Astrocyte (in vitro differentiated cells and primary cell): ENCODE results near the gene GP2. TPM values are rescaled to one million over a fixed set of nuclear protein-coding genes. Genes with fewer than 3 reads are reported as not detected.

ENCODE experiments used
- DNase-seq: peaks from one replicate; pipeline ENCODE4 v3.0.0-alpha.2; 2010; ENCODE audit warnings: low read depth
- FAIRE-seq: peaks from 2 replicates; lab custom pipeline; 2011; peaks lifted over from hg19 to GRCh38; lab: Jason Lieb, UNC
- H2AFZ ChIP-seq: 2 replicates; pipeline ENCODE4 v1.6.0; 2012; ENCODE audit warnings: low read depth, low read length, inconsistent platforms
- H3K27ac ChIP-seq: 2 replicates; pipeline ENCODE4 v1.5.1; 2011; ENCODE audit warnings: low read depth, low read length, inconsistent platforms
- H3K27me3 ChIP-seq: 2 replicates; pipeline ENCODE4 v1.6.0; 2011; ENCODE audit warnings: low read length, inconsistent platforms; ENCODE audit not compliant: insufficient read depth
- H3K36me3 ChIP-seq: 2 replicates; pipeline ENCODE4 v1.5.1; 2011; ENCODE audit warnings: low read length, inconsistent platforms; ENCODE audit not compliant: insufficient read depth
- H3K4me1 ChIP-seq: 2 replicates; pipeline ENCODE4 v1.5.1; 2011; ENCODE audit warnings: low read length, inconsistent platforms; ENCODE audit not compliant: insufficient read depth
- H3K4me2 ChIP-seq: 2 replicates; pipeline ENCODE4 v1.6.0; 2012; ENCODE audit warnings: low read length, inconsistent platforms
- H3K4me3 ChIP-seq: 2 replicates; pipeline ENCODE4 v1.5.1; 2011; ENCODE audit warnings: low read depth, mild to moderate bottlenecking, low read length, inconsistent platforms; ENCODE audit not compliant: insufficient read depth
- H3K79me2 ChIP-seq: 2 replicates; pipeline ENCODE4 v1.6.0; 2012; ENCODE audit warnings: mild to moderate bottlenecking, low read length, inconsistent platforms; ENCODE audit not compliant: insufficient read depth
- H3K9ac ChIP-seq: 2 replicates; pipeline ENCODE4 v1.6.0; 2012; ENCODE audit warnings: mild to moderate bottlenecking, low read length, inconsistent platforms
- H3K9me3 ChIP-seq: 2 replicates; pipeline ENCODE4 v1.5.1; 2012; ENCODE audit warnings: low read depth, mild to moderate bottlenecking, low read length, inconsistent platforms; ENCODE audit not compliant: insufficient read depth
- H4K20me1 ChIP-seq: 2 replicates; pipeline ENCODE4 v1.6.0; 2012; ENCODE audit warnings: low read length, inconsistent platforms; ENCODE audit not compliant: insufficient read depth
- H3K27ac Mint-ChIP-seq: one replicate; pipeline ENCODE4 v1.8.0; 2021; ENCODE audit warnings: mild to moderate bottlenecking, mixed read lengths; ENCODE audit not compliant: unreplicated experiment
- H3K27me3 Mint-ChIP-seq: one replicate; pipeline ENCODE4 v1.8.0; 2021; ENCODE audit warnings: low read depth, mixed read lengths; ENCODE audit not compliant: unreplicated experiment
- H3K36me3 Mint-ChIP-seq: one replicate; pipeline ENCODE4 v1.8.0; 2021; ENCODE audit warnings: low read depth, mixed read lengths; ENCODE audit not compliant: unreplicated experiment
- H3K4me1 Mint-ChIP-seq: one replicate; pipeline ENCODE4 v1.8.0; 2021; ENCODE audit warnings: low read depth, mixed read lengths; ENCODE audit not compliant: unreplicated experiment
- H3K4me3 Mint-ChIP-seq: one replicate; pipeline ENCODE4 v1.8.0; 2021; ENCODE audit warnings: mild to moderate bottlenecking, moderate library complexity, mixed read lengths; ENCODE audit not compliant: unreplicated experiment
- H3K9me3 Mint-ChIP-seq: one replicate; pipeline ENCODE4 v1.8.0; 2021; ENCODE audit warnings: mild to moderate bottlenecking, mixed read lengths; ENCODE audit not compliant: unreplicated experiment
- CTCF ChIP-seq: IDR thresholded peaks from 2 replicates; pipeline ENCODE4 v1.5.1; 2011; ENCODE audit warnings: low read depth, mild to moderate bottlenecking, inconsistent platforms, low read length, moderate library complexity; ENCODE audit not compliant: insufficient read depth
- EZH2 ChIP-seq: IDR thresholded peaks from 2 replicates; pipeline ENCODE4 v1.6.1; 2012; ENCODE audit warnings: mild to moderate bottlenecking, low read length, inconsistent platforms; ENCODE audit not compliant: insufficient read depth
- total RNA-seq: library from RNA; stranded (reverse); gene quantifications from 2 replicates; pipeline ENCODE4 v1.2.1, GENCODE V29; 2021

The GP2 gene
- total RNA-seq, 1 donor from 2014 or later, result not detected

- no peaks in the 10 kb centered on the region for H3K27me3 ChIP-seq
- no peaks in the 10 kb centered on the region for H4K20me1 ChIP-seq
- H3K4me2 ChIP-seq, result no peak overlapping the region
- no peak for FAIRE-seq
- peaks cover 2% of the 10 kb centered on the region for H3K9me3 ChIP-seq
- no peaks in the 10 kb centered on the region for H3K79me2 ChIP-seq
- no peak overlapping the region for H3K27ac Mint-ChIP-seq
- H3K27ac ChIP-seq, result no peak overlapping the region
- H3K36me3 Mint-ChIP-seq, result no peaks in the 10 kb centered on the region
- no peaks in the 10 kb centered on the region for H3K4me1 ChIP-seq
- no peaks in the 10 kb centered on the region for H3K36me3 ChIP-seq
- TF ChIP-seq EZH2 (no peak), CTCF (no peak)
- DNase-seq, result no peak
- no peak overlapping the region for H2AFZ ChIP-seq
- no peak overlapping the region for H3K9ac ChIP-seq
- H3K27me3 Mint-ChIP-seq, result peaks cover 32% of the 10 kb centered on the region
- no peak overlapping the region for H3K4me3 ChIP-seq
- H3K4me3 Mint-ChIP-seq, result no peak overlapping the region
- H3K4me1 Mint-ChIP-seq, result no peaks in the 10 kb centered on the region
- no peaks in the 10 kb centered on the region for H3K9me3 Mint-ChIP-seq
Observed at GRCh38 chr16:20334396-20334795, 7.1 kb upstream of the GP2 start.

- Mint-ChIP-seq H3K4me3 (no peak overlapping the region), H3K27me3 (peaks cover 38% of the 10 kb centered on the region), H3K27ac (no peak overlapping the region), H3K4me1 (no peaks in the 10 kb centered on the region), H3K36me3 (no peaks in the 10 kb centered on the region), H3K9me3 (no peaks in the 10 kb centered on the region)
- peaks cover 2% of the 10 kb centered on the region for H3K9me3 ChIP-seq
- no peak overlapping the region for H3K4me2 ChIP-seq
- no peak overlapping the region for H3K27ac ChIP-seq
- H3K4me3 ChIP-seq, result no peak overlapping the region
- no peaks in the 10 kb centered on the region for H3K36me3 ChIP-seq
- H2AFZ ChIP-seq, result no peak overlapping the region
- TF ChIP-seq CTCF (no peak), EZH2 (no peak)
- no peaks in the 10 kb centered on the region for H3K27me3 ChIP-seq
- H4K20me1 ChIP-seq, result no peaks in the 10 kb centered on the region
- no peaks in the 10 kb centered on the region for H3K4me1 ChIP-seq
- FAIRE-seq, result no peak
- no peaks in the 10 kb centered on the region for H3K79me2 ChIP-seq
- DNase-seq, result no peak
- no peak overlapping the region for H3K9ac ChIP-seq
Observed at GRCh38 chr16:20333120-20333519, 5.8 kb upstream of the GP2 start.

GRCh38 chr16:20332411-20332810 lies 5.1 kb upstream of the GP2 start:
- Histone ChIP-seq H3K9ac (no peak overlapping the region), H3K27me3 (no peaks in the 10 kb centered on the region), H3K4me1 (no peaks in the 10 kb centered on the region), H3K27ac (no peak overlapping the region), H4K20me1 (no peaks in the 10 kb centered on the region), H3K4me3 (no peak overlapping the region), H3K9me3 (peaks cover 2% of the 10 kb centered on the region), H3K36me3 (no peaks in the 10 kb centered on the region), H3K79me2 (no peaks in the 10 kb centered on the region), H2AFZ (no peak overlapping the region), H3K4me2 (no peak overlapping the region)
- Mint-ChIP-seq H3K9me3 (no peaks in the 10 kb centered on the region), H3K36me3 (no peaks in the 10 kb centered on the region), H3K4me1 (no peaks in the 10 kb centered on the region), H3K27me3 (peaks cover 37% of the 10 kb centered on the region), H3K4me3 (no peak overlapping the region), H3K27ac (no peak overlapping the region)
- no peak for DNase-seq
- TF ChIP-seq CTCF, result no peak
- no peak for FAIRE-seq
